Measurements from ENCODE around the gene AQP12B. TPM values are rescaled to one million over a fixed set of nuclear protein-coding genes. Genes with fewer than 3 reads are reported as not detected.

AQP12B gene
- total and polyA plus RNA-seq, 2 of the 8 experiments (the other 6 are each of a cell fraction or from before 2014, with no cell fraction given) = not detected

DNA sequence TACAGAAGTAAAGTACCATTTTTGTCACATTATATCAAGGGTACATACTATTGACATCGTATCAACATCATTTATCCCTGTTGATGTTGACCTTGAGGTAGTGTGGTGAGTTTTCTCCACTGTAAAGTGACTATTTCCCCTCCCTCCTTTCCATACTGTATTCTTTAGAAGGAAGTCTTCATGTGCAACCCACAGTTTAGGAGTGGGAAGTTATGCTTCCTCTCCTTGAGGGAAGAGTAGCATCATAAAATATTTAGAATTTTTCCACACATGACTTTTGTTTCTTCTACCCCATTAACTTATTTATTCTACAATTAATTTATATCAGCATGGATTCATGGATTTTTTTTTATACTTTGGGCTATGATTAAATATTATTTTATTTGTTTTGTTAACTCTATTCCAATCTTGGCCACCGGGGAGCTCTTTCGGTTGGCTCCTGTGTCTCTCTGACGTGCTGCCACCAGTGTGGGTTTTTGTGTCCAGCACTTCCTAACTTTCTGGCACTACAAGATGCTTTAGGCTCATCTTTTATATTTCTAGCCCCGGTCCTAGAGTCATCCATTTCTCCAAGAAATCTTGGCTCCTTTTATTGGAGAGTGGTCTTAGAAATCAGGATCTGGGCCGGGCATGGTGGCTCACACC, 19.0 kb downstream of the AQP12B start:
- no peak overlapping the region for H3K4me3 ChIP-seq (ENCODE audit: extremely low read depth in 1 of 4, insufficient read depth in 2 of 4, low read depth in 3 of 4, low read length in 4 of 4)
- no peak overlapping the region for H2AK5ac ChIP-seq (ENCODE audit: low read depth, low read length)
- H3K79me2 ChIP-seq (ENCODE audit: control insufficient read depth in 1 of 2, insufficient read depth in 2 of 2, low read length in 2 of 2) = no peaks in the 10 kb centered on the region
- H3K9me3 ChIP-seq (ENCODE audit: insufficient read depth in 2 of 2, low read depth in 1 of 2, low read length in 1 of 2) = no peaks in the 10 kb centered on the region; a peak in 1 of 4 replicates
- H4K8ac ChIP-seq (ENCODE audit: extremely low read depth, insufficient read depth, low read length) = no peak overlapping the region
- TF ChIP-seq TAF1 (IDR thresholded peaks at IDR 0.05; ENCODE audit: low read depth, low read length) (no peak), POLR2A (IDR thresholded peaks at IDR 0.05; ENCODE audit: control extremely low read depth in 1 of 2, low read depth in 2 of 2, low read length in 2 of 2) (no peak), SUZ12 (IDR thresholded peaks at IDR 0.05; ENCODE audit: low read length) (no peak), JUND (IDR thresholded peaks at IDR 0.05; ENCODE audit: low read length) (no peak), CEBPB (IDR thresholded peaks at IDR 0.05; ENCODE audit: low read depth, low read length) (no peak), YY1 (IDR thresholded peaks at IDR 0.05; ENCODE audit: low read depth, low read length) (no peak), MAFK (IDR thresholded peaks at IDR 0.05; ENCODE audit: low read depth, low read length) (no peak), NANOG (IDR thresholded peaks at IDR 0.05; ENCODE audit: insufficient read depth, low read depth, low read length, poor library complexity, severe bottlenecking) (no peak), ATF2 (IDR thresholded peaks at IDR 0.05; ENCODE audit: low read length) (no peak), JUN (IDR thresholded peaks at IDR 0.05; ENCODE audit: low read depth, low read length) (no peak)
- no peaks in the 10 kb centered on the region for H4K20me1 ChIP-seq (replicated peaks in 1 of 2; ENCODE audit: control insufficient read depth in 1 of 2, insufficient read depth in 2 of 2, low read length in 2 of 2)
- no peak overlapping the region for H2AFZ ChIP-seq (ENCODE audit: low read length)
- no peak overlapping the region for H2BK120ac ChIP-seq (replicated peaks; ENCODE audit: low read depth, low read length)
- H3K36me3 ChIP-seq (ENCODE audit: control insufficient read depth in 2 of 4, insufficient read depth in 4 of 4, low read length in 3 of 4) = no peaks in the 10 kb centered on the region
- H3K27ac ChIP-seq (ENCODE audit: low read depth, low read length) = no peak overlapping the region
- H3K56ac ChIP-seq (replicated peaks; ENCODE audit: insufficient read length, low read depth, low read length) = no peak overlapping the region
- H3K18ac ChIP-seq (ENCODE audit: extremely low read depth, low read length) = no peak overlapping the region
- no peak for DNase-seq (ENCODE audit: low read depth in 1 of 2, low spot score in 2 of 2)
- no peak overlapping the region for H3K4ac ChIP-seq (replicated peaks; ENCODE audit: insufficient read length, low read depth, low read length)
- H2BK15ac ChIP-seq (ENCODE audit: low read length) = no peak overlapping the region
- ChIA-PET CTCF (ENCODE audit: partially characterized antibody) (interaction anchor here (0.7 kb wide), 1 partner anchor 225 kb away, joined by 3 read pairs; no protein-coding TSS in a partner anchor), POLR2A (ENCODE audit: partially characterized antibody) (interaction anchor here (0.6 kb wide), 1 partner anchor 687 kb away, joined by 3 read pairs; no protein-coding TSS in a partner anchor)
- WGBS, 2 experiments (ENCODE audit: extremely low coverage in 1 of 2, insufficient coverage in 1 of 2, insufficient read length in 1 of 2, insufficient replicate concordance in 2 of 2, low coverage in 1 of 2, low lambda C conversion rate in 2 of 2, missing lambda C conversion rate in 1 of 2) = 74% methylated on average over 6 of the region's 6 CpGs; no CpG with 5 or more reads in 1 of the 2 experiments
- H3K9ac ChIP-seq (replicated peaks in 1 of 4; ENCODE audit: extremely low read depth in 1 of 4, low read depth in 3 of 4, low read length in 3 of 4) = no peak overlapping the region
- no peak for FAIRE-seq
- no peak overlapping the region for H4K91ac ChIP-seq (replicated peaks; ENCODE audit: insufficient read length, low read length)
- no peak overlapping the region for H2BK20ac ChIP-seq (ENCODE audit: low read length)
- H3K23me2 ChIP-seq (ENCODE audit: low read depth, low read length) = no peaks in the 10 kb centered on the region
- no peaks in the 10 kb centered on the region for H3K4me1 ChIP-seq (replicated peaks in 1 of 4; ENCODE audit: control insufficient read depth in 3 of 4, insufficient read depth in 4 of 4, low read length in 3 of 4)
- no peak overlapping the region for H4K5ac ChIP-seq (ENCODE audit: insufficient read length, low read depth, low read length)
- H3K23ac ChIP-seq (ENCODE audit: insufficient read length) = no peak overlapping the region
- H2BK5ac ChIP-seq (ENCODE audit: low read depth, low read length) = no peak overlapping the region
- H3K14ac ChIP-seq (ENCODE audit: insufficient read length) = no peak overlapping the region
- no peak overlapping the region for H2BK12ac ChIP-seq (ENCODE audit: low read depth, low read length)
- no peak overlapping the region for H3K4me2 ChIP-seq (ENCODE audit: insufficient read depth in 1 of 2, low read depth in 2 of 2, low read length in 2 of 2)
- no peaks in the 10 kb centered on the region for H3K79me1 ChIP-seq (ENCODE audit: low read depth, low read length)
- peaks cover 0 to 1% (median 0%) of the 10 kb centered on the region in 4 experiments; a peak in 1 of 7 replicates for H3K27me3 ChIP-seq (replicated peaks in 1 of 4; ENCODE audit: control insufficient read depth in 3 of 4, extremely low read depth in 1 of 4, insufficient read depth in 3 of 4, low read length in 3 of 4)
